CD4-positive, alpha-beta T cell treated with Interleukin-2 at 100 ng/mL for 4 hours (primary cell): ENCODE measurements around the gene UGT8.
"Not testable (repeated sequence)": the region's sequence is repeated elsewhere in the genome, so short reads cannot be mapped to it uniquely, and the experiment has no call there.

ENCODE experiments used
- DNase-seq: peaks from one replicate; pipeline ENCODE4 v3.0.0-alpha.2; 2020; ENCODE audit warnings: low spot score

The UGT8 gene

GRCh38 chr4:114606245-114606644 is 7.6 kb downstream of the UGT8 start:
- no peak for DNase-seq

GRCh38 chr4:114607056-114607455 is 8.4 kb downstream of the UGT8 start:
- DNase-seq: no peak

DNA sequence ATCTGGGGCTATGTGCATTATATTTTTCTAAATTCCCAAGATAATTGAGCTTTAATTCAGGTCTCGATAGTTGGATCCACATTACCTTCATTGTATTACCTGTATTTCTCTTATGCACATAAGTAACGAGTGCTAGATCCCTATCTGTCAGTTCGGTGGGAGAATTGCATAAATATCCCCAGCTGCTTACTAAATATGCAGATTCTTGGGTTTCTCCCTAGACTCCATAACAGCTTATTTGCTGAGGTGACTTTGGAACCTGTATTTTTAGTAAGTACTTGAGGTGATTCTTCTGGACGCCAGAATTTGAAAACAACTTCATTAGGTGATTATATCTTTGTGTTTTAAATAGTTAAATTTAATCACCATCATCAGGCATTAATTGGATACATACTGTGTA is 15.0 kb downstream of the UGT8 start:
- DNase-seq: no peak

- DNase-seq: no peak
These were observed 16.8 kb downstream of the UGT8 start for GRCh38 chr4:114615435-114615834.

DNA sequence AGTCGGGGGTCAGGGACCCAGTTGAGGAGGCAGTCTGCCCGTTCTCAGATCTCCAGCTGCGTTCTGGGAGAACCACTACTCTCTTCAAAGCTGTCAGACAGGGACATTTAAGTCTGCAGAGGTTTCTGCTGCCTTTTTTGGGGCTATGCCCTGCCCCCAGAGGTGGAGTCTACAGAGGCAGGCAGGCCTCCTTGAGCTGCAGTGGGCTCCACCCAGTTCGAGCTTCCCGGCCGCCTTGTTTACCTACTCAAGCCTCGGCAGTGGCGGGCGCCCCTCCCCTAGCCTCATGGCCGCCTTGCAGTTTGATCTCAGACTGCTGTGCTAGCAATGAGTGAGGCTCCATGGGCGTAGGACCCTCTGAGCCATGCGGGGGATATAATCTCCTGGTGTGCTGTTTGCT is 17.4 kb downstream of the UGT8 start:
- DNase-seq: not testable (repeated sequence)

- no peak for DNase-seq
These were observed 27.6 kb downstream of the UGT8 start for GRCh38 chr4:114626196-114626595.

DNA sequence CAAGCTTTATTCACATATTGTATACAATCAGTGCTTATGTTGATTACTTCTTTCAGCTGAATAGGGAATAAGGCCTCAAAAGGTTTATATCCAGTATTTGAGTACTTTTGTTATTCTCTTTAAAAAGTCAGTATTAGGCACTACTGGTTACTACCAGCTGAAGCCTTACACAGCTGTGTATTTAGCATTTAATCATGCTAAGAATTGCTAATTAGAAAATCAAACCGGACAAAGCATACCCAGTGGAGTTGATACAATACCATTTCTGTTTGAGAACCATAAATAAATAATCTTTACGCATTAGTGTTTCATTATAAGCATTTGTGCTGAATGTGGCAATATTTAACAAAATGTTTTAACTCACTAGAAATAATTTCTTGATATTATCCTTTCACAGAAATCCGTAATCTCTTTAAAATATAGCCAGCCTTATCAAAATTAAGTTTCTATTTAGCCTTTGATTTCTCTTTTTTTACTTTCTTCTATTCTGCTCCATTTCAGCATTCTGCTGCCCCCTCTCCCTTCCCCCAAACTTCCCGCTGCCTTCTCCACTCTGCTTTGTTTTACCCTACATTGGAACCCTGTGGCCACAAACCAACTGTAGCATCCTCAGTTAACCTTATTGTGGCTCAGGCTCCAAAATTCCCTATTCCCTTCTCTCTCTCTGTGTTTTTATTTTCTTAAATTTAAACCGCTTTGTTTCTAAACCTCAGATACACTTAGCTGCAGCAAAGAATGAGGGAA is 37.8 kb downstream of the UGT8 start:
- no peak for DNase-seq

- DNase-seq: no peak
These were observed 43.7 kb downstream of the UGT8 start for GRCh38 chr4:114642173-114642780.

DNA sequence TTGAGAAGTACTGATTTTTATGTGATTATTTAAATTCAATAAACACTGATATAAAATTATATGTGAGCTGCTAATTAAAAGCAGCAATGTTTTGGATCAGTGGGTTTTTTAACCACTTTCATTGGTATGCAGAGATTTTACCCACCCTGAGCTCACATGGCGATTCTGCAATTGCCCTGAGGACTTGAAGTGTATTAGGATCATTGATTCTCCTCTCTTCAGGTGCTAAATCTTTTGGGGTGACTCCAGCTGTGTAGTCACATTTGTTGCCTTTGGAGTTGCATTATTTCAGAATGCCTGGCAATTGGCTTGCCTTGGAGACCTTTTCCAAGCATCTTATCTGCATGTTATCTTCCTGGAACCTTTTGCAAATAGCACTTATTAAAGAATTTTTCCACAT is 51.3 kb downstream of the UGT8 start:
- DNase-seq: no peak

GRCh38 chr4:114653675-114654074 is 55.1 kb downstream of the UGT8 start:
- no peak for DNase-seq

DNA sequence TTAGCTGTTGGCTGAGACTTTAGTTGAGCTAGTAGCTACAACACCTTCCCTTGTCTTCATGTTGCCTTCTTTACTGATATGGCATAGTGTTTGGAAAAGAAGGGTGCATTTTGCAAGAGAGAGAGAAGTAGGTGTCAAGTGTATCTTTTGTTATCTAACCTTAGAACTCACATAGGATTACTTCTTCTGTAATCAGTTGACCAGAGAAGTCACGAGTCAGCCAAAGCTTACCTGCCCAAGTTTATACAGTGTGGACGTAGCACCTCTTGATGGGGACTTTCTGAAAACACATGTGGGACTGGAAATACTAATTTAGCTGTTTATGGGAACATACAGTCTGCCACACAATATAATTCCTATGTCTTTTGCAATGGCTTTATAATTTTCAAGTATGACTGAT is 56.0 kb downstream of the UGT8 start:
- DNase-seq: no peak

DNA sequence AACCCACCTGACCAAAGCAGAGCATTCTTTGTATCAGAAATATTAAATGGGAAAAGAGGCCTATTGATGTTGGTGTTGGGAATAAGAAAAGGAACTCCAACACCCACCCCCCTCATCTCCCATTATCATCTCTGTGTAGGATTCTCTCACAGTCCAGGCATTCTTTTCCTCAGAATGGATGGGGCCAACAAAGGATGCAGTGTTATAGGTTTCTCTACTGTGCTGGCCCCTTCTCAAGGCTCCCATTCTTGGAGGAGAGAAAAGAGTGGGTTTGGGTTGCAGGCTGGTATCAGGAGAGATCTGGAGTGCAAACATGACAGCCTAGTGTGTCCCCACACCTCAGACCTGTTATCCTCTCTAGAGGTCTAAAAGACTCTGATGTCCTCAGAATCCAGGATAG is 59.6 kb downstream of the UGT8 start:
- no peak for DNase-seq

GRCh38 chr4:114658776-114659175 is 60.2 kb downstream of the UGT8 start:
- DNase-seq: no peak

DNA sequence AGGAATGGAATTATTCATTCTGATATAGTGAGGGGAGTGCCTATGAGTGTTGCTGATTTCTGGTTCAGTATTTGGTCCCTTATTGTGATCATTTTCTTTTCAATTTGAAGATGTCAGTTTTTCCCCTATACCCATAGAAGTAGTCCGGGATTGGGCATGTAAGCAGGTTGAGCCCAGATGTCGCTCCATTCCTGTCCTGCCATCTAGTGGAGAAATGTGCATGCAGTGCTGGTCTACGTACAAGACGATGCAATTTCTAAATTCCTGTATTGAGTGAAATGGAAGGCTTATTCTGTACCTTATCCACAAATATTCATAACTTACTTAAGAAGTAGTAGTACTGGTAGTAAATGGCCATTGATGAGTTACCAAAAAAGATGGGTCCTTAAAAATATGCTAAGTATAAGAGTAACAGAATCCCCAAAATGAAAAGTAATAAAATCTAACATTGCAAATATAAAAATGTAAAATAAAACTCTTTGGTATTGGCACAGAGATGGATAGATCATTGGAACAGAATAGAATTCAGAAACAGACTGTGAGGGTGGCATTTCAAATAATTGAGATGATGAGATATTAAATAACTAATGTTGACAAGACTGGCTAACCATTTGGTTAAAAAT is 60.9 kb downstream of the UGT8 start:
- peak; percentile 34 for DNase-seq

- no peak for DNase-seq
These were observed 64.5 kb downstream of the UGT8 start for GRCh38 chr4:114663083-114663482.

DNA sequence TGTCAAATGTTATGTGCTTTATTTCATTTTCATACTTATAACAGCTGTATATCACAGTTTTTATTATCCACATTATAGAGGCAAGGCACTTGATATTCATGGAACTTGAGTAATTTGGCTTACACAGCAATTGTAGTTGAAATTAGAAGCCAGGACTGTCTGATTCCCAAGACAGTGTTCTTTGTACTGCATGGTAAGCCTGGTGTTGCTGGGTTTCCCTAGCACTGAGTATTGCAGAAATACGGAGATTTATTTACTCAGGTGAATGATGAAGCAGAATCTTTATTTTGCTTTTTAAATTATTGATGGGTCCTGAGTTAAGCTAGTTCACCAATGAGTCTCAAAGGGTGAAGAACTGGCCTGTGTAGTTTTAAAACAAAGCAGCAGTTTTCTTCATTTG is 70.0 kb downstream of the UGT8 start:
- DNase-seq: no peak

DNA sequence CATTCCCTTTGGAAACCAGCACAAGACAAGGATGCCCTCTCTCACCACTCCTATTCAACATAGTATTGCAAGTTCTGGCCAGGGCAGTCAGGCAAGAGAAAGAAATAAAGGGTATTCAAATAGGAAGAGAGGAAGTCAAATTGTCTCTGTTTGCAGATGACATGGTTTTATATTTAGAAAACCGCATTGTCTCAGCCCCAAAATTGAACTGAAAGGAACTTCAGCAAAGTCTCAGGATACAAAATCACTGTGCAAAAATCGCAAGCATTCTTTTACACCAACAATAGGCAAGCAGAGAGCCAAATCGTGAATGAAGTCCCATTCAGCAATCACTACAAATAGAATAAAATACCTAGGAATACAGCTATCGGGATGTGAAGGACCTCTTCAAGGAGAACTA is 72.1 kb downstream of the UGT8 start:
- DNase-seq: not testable (repeated sequence)

- DNase-seq: no peak
These were observed 74.7 kb downstream of the UGT8 start for GRCh38 chr4:114673306-114673705.

DNA sequence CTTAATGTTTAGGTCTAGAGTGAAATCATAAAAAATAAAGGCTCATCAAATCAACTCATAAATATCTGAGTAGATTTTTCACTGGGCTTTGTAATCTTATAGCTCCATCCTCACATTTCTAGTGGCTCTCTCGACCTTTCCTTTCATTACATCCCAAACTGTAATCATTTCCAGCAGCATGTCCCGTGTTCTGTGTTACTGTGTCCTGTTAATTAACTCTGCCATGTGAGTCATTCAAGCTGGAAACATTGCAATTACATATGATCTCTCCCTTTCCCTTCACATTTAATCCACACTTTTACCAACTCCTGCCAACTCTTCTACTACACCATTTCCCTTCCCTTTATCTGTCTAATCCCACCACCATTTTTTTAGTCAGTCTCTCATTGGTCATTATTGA is 75.5 kb downstream of the UGT8 start:
- no peak for DNase-seq

DNA sequence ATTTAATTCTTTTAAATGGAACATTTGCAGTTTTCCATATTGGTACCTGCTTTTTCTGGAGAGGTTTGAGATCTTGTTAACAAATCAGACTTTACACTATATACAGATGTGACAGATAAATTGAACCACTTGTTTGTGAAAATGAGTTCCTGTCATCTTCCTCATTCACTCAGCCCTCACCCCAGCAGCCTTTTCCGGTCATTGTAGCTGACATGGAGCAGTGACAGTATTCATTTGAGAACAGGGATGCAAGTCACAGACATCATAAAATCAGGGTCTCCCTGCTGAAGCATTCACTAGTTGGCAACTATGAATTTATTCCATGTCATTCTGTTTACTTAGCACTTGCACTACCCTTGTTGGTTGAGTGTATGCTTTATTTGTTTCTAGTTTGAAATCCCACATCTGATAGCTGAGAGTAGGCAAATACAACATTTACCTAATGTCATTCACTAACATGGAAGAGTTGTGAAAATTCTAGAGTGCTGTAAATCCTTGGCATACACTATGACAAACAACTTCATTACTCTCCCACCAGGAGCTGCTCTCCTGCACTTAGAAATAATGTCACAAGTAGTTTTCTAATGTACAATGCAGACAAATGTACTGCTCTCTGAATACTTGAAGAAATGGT is 78.9 kb downstream of the UGT8 start:
- DNase-seq: no peak

GRCh38 chr4:114684462-114684861 is 85.9 kb downstream of the UGT8 start:
- DNase-seq: no peak

DNA sequence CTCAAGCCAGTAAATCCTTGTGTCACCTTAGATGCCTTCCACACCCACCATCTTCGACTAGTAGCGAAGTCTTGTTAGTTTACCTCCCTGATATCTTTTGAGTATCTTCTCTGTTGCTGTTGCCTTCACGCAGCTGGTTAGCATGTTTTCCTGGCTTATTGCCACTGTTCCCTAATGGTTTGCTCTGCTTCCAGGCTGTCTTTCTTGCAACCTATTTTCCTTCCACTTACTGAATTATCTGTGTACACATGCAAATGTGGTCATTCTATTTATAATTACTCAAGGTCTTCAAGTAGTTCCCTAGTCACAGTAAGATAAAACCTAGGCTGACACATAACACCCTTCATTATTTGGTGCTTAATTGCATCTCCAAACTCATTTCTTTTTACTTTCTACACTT is 89.5 kb downstream of the UGT8 start:
- DNase-seq: no peak

- no peak for DNase-seq
These were observed 92.0 kb downstream of the UGT8 start for GRCh38 chr4:114690571-114690970.
